IMR-90 (cell line): ENCODE data around the gene CSH1. TPM values are rescaled to one million over a fixed set of nuclear protein-coding genes. Genes with fewer than 3 reads are reported as not detected.

Experiments used
- ATAC-seq: fragments of 200-7000 bp; cut with Tn5 transposase; 2 replicates; pipeline ENCODE4 v1.9.1; 2020; ENCODE audit warnings: low read depth, mild to moderate bottlenecking, moderate library complexity
- BruUV-seq: library from RNA; stranded (reverse); fragments of 400-500 nt; replicated peaks from 2 replicates; lab custom pipeline; 2021; lab: Mats Ljungman, UMichigan
- CTCF ChIA-PET: fragments of 300-600 bp; formaldehyde crosslinking; extraction: SDS; loops from one replicate; lab custom pipeline; 2021; ENCODE audit warnings: antibody characterized with exemption; lab: Yijun Ruan, JAX
- POLR2A ChIA-PET: fragments of 300-600 bp; sonication (Branson Sonifier 250); formaldehyde crosslinking; loops from one replicate; lab custom pipeline; 2022; ENCODE audit warnings: antibody characterized with exemption; ENCODE audit not compliant: unreplicated experiment; lab: Charles Lee
- DNase-seq: peaks from one replicate; pipeline ENCODE4 v3.0.0; 2013
- H2AFZ ChIP-seq: replicated peaks from 2 replicates; pipeline ENCODE3; 2013; ENCODE audit warnings: low read length, mild to moderate bottlenecking; ENCODE audit not compliant: poor library complexity
- H2AK5ac ChIP-seq: 2 replicates; pipeline ENCODE4 v1.6.1; 2013; ENCODE audit warnings: low read depth, low read length, inconsistent platforms
- H2AK9ac ChIP-seq: replicated peaks from 2 replicates; pipeline ENCODE3; 2013; ENCODE audit warnings: mild to moderate bottlenecking, low read depth, low read length, moderate library complexity; ENCODE audit not compliant: poor library complexity
- H2BK120ac ChIP-seq: 2 replicates; pipeline ENCODE4 v1.6.1; 2013; ENCODE audit warnings: low read depth, low read length, inconsistent platforms
- H2BK15ac ChIP-seq: 3 replicates; pipeline ENCODE4 v1.6.1; 2013; ENCODE audit warnings: low read depth, low read length, inconsistent platforms
- H2BK20ac ChIP-seq: 2 replicates; pipeline ENCODE4 v1.6.1; 2013; ENCODE audit warnings: low read depth, mild to moderate bottlenecking, inconsistent platforms, low read length, moderate library complexity
- H2BK5ac ChIP-seq: 2 replicates; pipeline ENCODE4 v1.6.1; 2013; ENCODE audit warnings: mild to moderate bottlenecking, low read depth, low read length, inconsistent platforms; ENCODE audit not compliant: poor library complexity, severe bottlenecking
- H3K14ac ChIP-seq: replicated peaks from 2 replicates; pipeline ENCODE4 v1.6.1; 2013; ENCODE audit warnings: low read depth, low read length, inconsistent platforms
- H3K18ac ChIP-seq: 2 replicates; pipeline ENCODE4 v1.6.1; 2013; ENCODE audit warnings: low read depth, low read length, control low read depth
- H3K23ac ChIP-seq: 2 replicates; pipeline ENCODE4 v1.6.1; 2013; ENCODE audit warnings: low read depth, low read length, inconsistent platforms
- H3K27ac ChIP-seq: 2 replicates; pipeline ENCODE4 v1.5.1; 2013; ENCODE audit warnings: mild to moderate bottlenecking, control low read depth, low read length; ENCODE audit not compliant: insufficient read depth
- H3K27me3 ChIP-seq: 2 replicates; pipeline ENCODE4 v1.6.1; 2013; ENCODE audit warnings: low read length; ENCODE audit not compliant: control insufficient read depth, insufficient read depth
- H3K36me3 ChIP-seq: 2 replicates; pipeline ENCODE4 v1.6.1; 2013; ENCODE audit warnings: low read length, mixed read lengths; ENCODE audit not compliant: control insufficient read depth, insufficient read depth
- H3K4ac ChIP-seq: 2 replicates; pipeline ENCODE4 v1.6.1; 2013; ENCODE audit warnings: low read depth, low read length, inconsistent platforms
- H3K4me1 ChIP-seq: 2 replicates; pipeline ENCODE4 v1.6.1; 2013; ENCODE audit warnings: low read length, mixed read lengths; ENCODE audit not compliant: control insufficient read depth, insufficient read depth
- H3K4me2 ChIP-seq: 2 replicates; pipeline ENCODE4 v1.6.1; 2013; ENCODE audit warnings: low read depth, mild to moderate bottlenecking, control low read depth, low read length, moderate library complexity
- H3K4me3 ChIP-seq: 2 replicates; pipeline ENCODE4 v1.5.1; 2013; ENCODE audit warnings: low read depth, mild to moderate bottlenecking, control low read depth, low read length, moderate library complexity; ENCODE audit not compliant: insufficient read depth
- H3K56ac ChIP-seq: 2 replicates; pipeline ENCODE4 v1.6.1; 2013; ENCODE audit warnings: low read length, inconsistent platforms; ENCODE audit not compliant: insufficient read depth; ENCODE audit errors: extremely low read depth
- H3K79me1 ChIP-seq, 2 experiments: 2 replicates each; pipeline ENCODE4 v1.6.1; 2013; ENCODE audit warnings: low read length in 2 of 2, inconsistent platforms in 1 of 2, low read depth in 1 of 2
- H3K9ac ChIP-seq: 2 replicates; pipeline ENCODE4 v1.6.1; 2013; ENCODE audit warnings: low read depth, low read length, control low read depth
- H3K9me1 ChIP-seq: 2 replicates; pipeline ENCODE4 v1.6.1; 2013; ENCODE audit warnings: low read length, inconsistent platforms; ENCODE audit not compliant: insufficient read depth
- H3K9me3 ChIP-seq: 2 replicates; pipeline ENCODE4 v1.6.1; 2013; ENCODE audit warnings: low read length; ENCODE audit not compliant: control insufficient read depth, insufficient read depth
- H4K20me1 ChIP-seq: 2 replicates; pipeline ENCODE4 v1.6.1; 2013; ENCODE audit warnings: low read length, inconsistent platforms; ENCODE audit not compliant: insufficient read depth
- H4K5ac ChIP-seq: 2 replicates; pipeline ENCODE4 v1.6.1; 2013; ENCODE audit warnings: mild to moderate bottlenecking, low read depth, low read length, control low read depth
- H4K8ac ChIP-seq, 2 experiments: 2 replicates each; pipeline ENCODE4 v1.6.1; 2013; ENCODE audit warnings: low read depth in 2 of 2, low read length in 2 of 2, control low read depth in 1 of 2, inconsistent platforms in 1 of 2
- H4K91ac ChIP-seq: 2 replicates; pipeline ENCODE4 v1.6.1; 2013; ENCODE audit warnings: low read depth, low read length, inconsistent platforms; ENCODE audit not compliant: insufficient read depth
- CEBPB ChIP-seq: IDR thresholded peaks from 2 replicates; pipeline ENCODE4 v1.6.1; 2012; ENCODE audit warnings: low read depth, low read length, improper control_type of control experiment
- FOS ChIP-seq: fragments of 150-350 bp; IDR thresholded peaks from 2 replicates; pipeline ENCODE4 v1.6.1; 2016; ENCODE audit warnings: low read depth, low read length
- MAFK ChIP-seq: IDR thresholded peaks from 2 replicates; pipeline ENCODE4 v1.6.1; 2012; ENCODE audit warnings: low read depth, low read length, improper control_type of control experiment
- MAZ ChIP-seq: IDR thresholded peaks from 2 replicates; pipeline ENCODE4 v1.6.1; 2012; ENCODE audit warnings: low read depth, mild to moderate bottlenecking, low read length, improper control_type of control experiment, moderate library complexity, borderline replicate concordance
- POLR2A ChIP-seq: IDR thresholded peaks from 2 replicates; pipeline ENCODE4 v1.6.1; 2012; ENCODE audit warnings: mild to moderate bottlenecking, low read depth, low read length
- RAD21 ChIP-seq: IDR thresholded peaks from 2 replicates; pipeline ENCODE4 v1.6.1; 2012; ENCODE audit warnings: low read length, improper control_type of control experiment
- RCOR1 ChIP-seq: IDR thresholded peaks from 2 replicates; pipeline ENCODE4 v1.6.1; 2012; ENCODE audit warnings: mild to moderate bottlenecking, low read length, improper control_type of control experiment; ENCODE audit not compliant: insufficient replicate concordance
- RFX5 ChIP-seq: IDR thresholded peaks from 2 replicates; pipeline ENCODE4 v1.8.0; 2012; ENCODE audit warnings: low read depth, mild to moderate bottlenecking, low read length, moderate library complexity
- SMC3 ChIP-seq: fragments of 150-350 bp; IDR thresholded peaks from 2 replicates; pipeline ENCODE4 v1.6.1; 2016; ENCODE audit warnings: low read depth, mild to moderate bottlenecking, antibody characterized with exemption, low read length, moderate library complexity
- USF2 ChIP-seq: fragments of 150-350 bp; IDR thresholded peaks from 2 replicates; pipeline ENCODE4 v1.6.1; 2017; ENCODE audit warnings: mild to moderate bottlenecking, antibody characterized with exemption, low read length, low read depth
- WGBS, 2 experiments: methylation state at CpG; one replicate each; pipeline versions ENCODE4 v1.1.5 to v1.1.7; 2013; ENCODE audit warnings: missing lambda C conversion rate in 2 of 2; ENCODE audit not compliant: insufficient read length in 1 of 2; ENCODE audit errors: extremely low coverage in 2 of 2; 5-methylcytosine and 5-hydroxymethylcytosine counted together
- dilution Hi-C: fragments of 300-500 bp; cut with HindIII; formaldehyde crosslinking; loops from one replicate; pipeline ENCODE4 v1.14.3; 2018; ENCODE audit warnings: low sequenced_read_pairs; ENCODE audit not compliant: unreplicated experiment
- in situ Hi-C: fragments of 300-500 bp; cut with MboI; formaldehyde crosslinking; loops from 3 replicates; pipeline ENCODE4 v1.14.3; 2019; ENCODE audit warnings: low sequenced_read_pairs, inconsistent platforms, mixed read lengths
- intact Hi-C: fragments of 100-400 bp; cut with micrococcal nuclease; formaldehyde crosslinking; loops from 2 replicates; pipeline ENCODE4 v1.10.0; 2022
- polyA plus RNA-seq, 3 experiments: library from polyadenylated mRNA; depleted of rRNA; stranded (reverse); fragments of >200 nt; gene quantifications; 2 replicates each; pipeline ENCODE4 v1.2.3, GENCODE V29; 2012; ENCODE audit warnings: low replicate concordance in 1 of 3
- total RNA-seq: library from RNA; depleted of rRNA; stranded (reverse); fragments of >200 nt; gene quantifications from 2 replicates; pipeline ENCODE4 v1.2.3, GENCODE V29; 2012
- TF ChIP-seq, protein P1 (sequence below): conservative IDR thresholded peaks from 2 replicates; pipeline ENCODE4 v1.5.1; 2012; ENCODE audit warnings: mild to moderate bottlenecking, low read depth, low read length, improper control_type of control experiment
- TF ChIP-seq, protein P2 (sequence below): fragments of 150-350 bp; IDR thresholded peaks from 2 replicates; pipeline ENCODE4 v1.6.1; 2016; ENCODE audit warnings: low read depth, mild to moderate bottlenecking, low read length, moderate library complexity, borderline replicate concordance

The CSH1 gene
- total and polyA plus RNA-seq, 2 of the 4 experiments (the other 2 are of a cell fraction), result not detected

GRCh38 chr17:63928966-63929695 is 32.8 kb upstream of the CSH1 start:
- WGBS, 2 experiments, result 78% methylated on average over 4 of the region's 10 CpGs; no CpG with 5 or more reads in 1 of the 2 experiments
- in situ Hi-C loops, result no loop called here
- no peak overlapping the region for H2BK15ac ChIP-seq

More at GRCh38 chr17:63928966-63929695, 32.8 kb upstream of the CSH1 start:
- peaks cover 27% of the 10 kb centered on the region for H3K27me3 ChIP-seq
- H3K18ac ChIP-seq, result no peak overlapping the region
- no peaks in the 10 kb centered on the region for H3K4me1 ChIP-seq
- no peak overlapping the region for H3K56ac ChIP-seq
- no peak for DNase-seq
- H2AFZ ChIP-seq, result no peak overlapping the region
- no peaks in the 10 kb centered on the region for H3K9me3 ChIP-seq
- no peak overlapping the region for H3K4me3 ChIP-seq
- no peak for ATAC-seq
- no peak overlapping the region for H3K27ac ChIP-seq
- no peaks in the 10 kb centered on the region for H4K20me1 ChIP-seq
- no peak overlapping the region for H2BK120ac ChIP-seq
- H2BK5ac ChIP-seq, result no peak overlapping the region
- dilution Hi-C loops, result no loop called here
- no peak overlapping the region for H3K4ac ChIP-seq
- no peak overlapping the region for H3K14ac ChIP-seq
- no peak overlapping the region for H4K91ac ChIP-seq
- H4K5ac ChIP-seq, result no peak overlapping the region
- intact Hi-C loops, result no loop called here
- H3K9me1 ChIP-seq, result no peaks in the 10 kb centered on the region
- H3K9ac ChIP-seq, result no peak overlapping the region
- no TSS peak for BruUV-seq
- TF ChIP-seq MAFK (no peak), POLR2A (no peak), RCOR1 (no peak), FOS (no peak), CEBPB (no peak), RAD21 (no peak), SMC3 (no peak), MAZ (no peak), RFX5 (no peak), USF2 (no peak)
- TF ChIP-seq, protein P1, sequence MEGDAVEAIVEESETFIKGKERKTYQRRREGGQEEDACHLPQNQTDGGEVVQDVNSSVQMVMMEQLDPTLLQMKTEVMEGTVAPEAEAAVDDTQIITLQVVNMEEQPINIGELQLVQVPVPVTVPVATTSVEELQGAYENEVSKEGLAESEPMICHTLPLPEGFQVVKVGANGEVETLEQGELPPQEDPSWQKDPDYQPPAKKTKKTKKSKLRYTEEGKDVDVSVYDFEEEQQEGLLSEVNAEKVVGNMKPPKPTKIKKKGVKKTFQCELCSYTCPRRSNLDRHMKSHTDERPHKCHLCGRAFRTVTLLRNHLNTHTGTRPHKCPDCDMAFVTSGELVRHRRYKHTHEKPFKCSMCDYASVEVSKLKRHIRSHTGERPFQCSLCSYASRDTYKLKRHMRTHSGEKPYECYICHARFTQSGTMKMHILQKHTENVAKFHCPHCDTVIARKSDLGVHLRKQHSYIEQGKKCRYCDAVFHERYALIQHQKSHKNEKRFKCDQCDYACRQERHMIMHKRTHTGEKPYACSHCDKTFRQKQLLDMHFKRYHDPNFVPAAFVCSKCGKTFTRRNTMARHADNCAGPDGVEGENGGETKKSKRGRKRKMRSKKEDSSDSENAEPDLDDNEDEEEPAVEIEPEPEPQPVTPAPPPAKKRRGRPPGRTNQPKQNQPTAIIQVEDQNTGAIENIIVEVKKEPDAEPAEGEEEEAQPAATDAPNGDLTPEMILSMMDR, result no peak
- TF ChIP-seq, protein P2, sequence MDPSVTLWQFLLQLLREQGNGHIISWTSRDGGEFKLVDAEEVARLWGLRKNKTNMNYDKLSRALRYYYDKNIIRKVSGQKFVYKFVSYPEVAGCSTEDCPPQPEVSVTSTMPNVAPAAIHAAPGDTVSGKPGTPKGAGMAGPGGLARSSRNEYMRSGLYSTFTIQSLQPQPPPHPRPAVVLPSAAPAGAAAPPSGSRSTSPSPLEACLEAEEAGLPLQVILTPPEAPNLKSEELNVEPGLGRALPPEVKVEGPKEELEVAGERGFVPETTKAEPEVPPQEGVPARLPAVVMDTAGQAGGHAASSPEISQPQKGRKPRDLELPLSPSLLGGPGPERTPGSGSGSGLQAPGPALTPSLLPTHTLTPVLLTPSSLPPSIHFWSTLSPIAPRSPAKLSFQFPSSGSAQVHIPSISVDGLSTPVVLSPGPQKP, result no peak
- no peak overlapping the region for H2AK9ac ChIP-seq
- H2AK5ac ChIP-seq, result no peak overlapping the region
- CTCF ChIA-PET, result interaction anchor here (1.1 to 1.4 kb wide), 2 partner anchors 10 to 18 kb away, joined by 4 to 5 read pairs; no protein-coding TSS in a partner anchor
- POLR2A ChIA-PET, result no interaction called here
- H4K8ac ChIP-seq, result no peak overlapping the region
- no peaks in the 10 kb centered on the region for H3K79me1 ChIP-seq
- no peak overlapping the region for H2BK20ac ChIP-seq
- H3K36me3 ChIP-seq, result no peaks in the 10 kb centered on the region
- no peak overlapping the region for H3K23ac ChIP-seq
- no peak overlapping the region for H3K4me2 ChIP-seq
